SK-N-SH (cell line): Measurements from ENCODE around the gene ZNF334. TPM values are rescaled to one million over a fixed set of nuclear protein-coding genes. Genes with fewer than 3 reads are reported as not detected.

Experiments used
- CTCF ChIA-PET: fragments of 300-600, 350-600 bp; formaldehyde crosslinking; extraction: SDS; loops from one replicate; lab custom pipeline; 2021; lab: Yijun Ruan, JAX
- POLR2A ChIA-PET: fragments of 350-600 bp; sonication (Branson Sonifier 250); formaldehyde crosslinking; extraction: SDS; loops from one replicate; lab custom pipeline; 2020; ENCODE audit warnings: antibody characterized with exemption, inconsistent platforms; lab: Yijun Ruan, JAX
- DNase-seq: peaks from one replicate; pipeline ENCODE4 v3.0.0; 2012
- H2AFZ ChIP-seq: fragments of 200-600 bp; sonication (generic); 2 replicates; pipeline ENCODE4 v1.8.1; 2016; ENCODE audit warnings: antibody characterized with exemption, mild to moderate bottlenecking, low read depth
- H3F3A ChIP-seq: fragments of 200-600 bp; sonication (generic); replicated peaks from 2 replicates; pipeline ENCODE3; 2016; ENCODE audit warnings: antibody characterized with exemption, mild to moderate bottlenecking; ENCODE audit not compliant: insufficient read depth
- H3K27ac ChIP-seq, 2 experiments: fragments of 200-500 bp in 1 of 2; fragments of 200-600 bp in 1 of 2; sonication (Bioruptor generic) in 1 of 2; sonication (generic), shearing (Covaris generic) in 1 of 2; 2 replicates each; pipeline versions ENCODE4 v1.5.1 to v1.6.1; 2014 to 2016; ENCODE audit warnings: low read depth in 2 of 2, inconsistent platforms in 1 of 2, low read length in 1 of 2, mild to moderate bottlenecking in 1 of 2, mixed read lengths in 1 of 2
- H3K27me3 ChIP-seq: fragments of 200-600 bp; sonication (generic), shearing (Covaris generic); 2 replicates; pipeline ENCODE4 v1.6.1; 2016; ENCODE audit warnings: mixed run types; ENCODE audit not compliant: insufficient read depth
- H3K36me3 ChIP-seq, 2 experiments: fragments of 200-500 bp in 1 of 2; fragments of 200-600 bp in 1 of 2; sonication (Bioruptor generic) in 1 of 2; sonication (generic) in 1 of 2; replicated peaks in 1 of 2; 2 replicates each; pipeline versions ENCODE3 to v1.5.1; 2014 to 2016; ENCODE audit warnings: low read length in 1 of 2, mild to moderate bottlenecking in 1 of 2; ENCODE audit not compliant: insufficient read depth in 2 of 2, control insufficient read depth in 1 of 2
- H3K4me1 ChIP-seq, 2 experiments: fragments of 200-500 bp in 1 of 2; fragments of 200-600 bp in 1 of 2; sonication (Bioruptor generic) in 1 of 2; sonication (generic), shearing (Covaris generic) in 1 of 2; 2 replicates each; pipeline versions ENCODE4 v1.5.1 to v1.6.1; 2014 to 2016; ENCODE audit warnings: low read depth in 1 of 2, low read length in 1 of 2, mixed run types in 1 of 2; ENCODE audit not compliant: insufficient read depth in 2 of 2, control insufficient read depth in 1 of 2
- H3K4me2 ChIP-seq: fragments of 200-600 bp; sonication (generic), shearing (Covaris generic); 2 replicates; pipeline ENCODE4 v1.6.1; 2017; ENCODE audit warnings: mixed run types
- H3K4me3 ChIP-seq, 2 experiments: fragments of 200-500 bp in 1 of 2; fragments of 200-600 bp in 1 of 2; sonication (Bioruptor generic) in 1 of 2; sonication (generic), shearing (Covaris generic) in 1 of 2; 2 replicates each; pipeline versions ENCODE4 v1.5.1 to v1.8.1; 2014 to 2016; ENCODE audit warnings: low read depth in 2 of 2, inconsistent platforms in 1 of 2, low read length in 1 of 2, mild to moderate bottlenecking in 1 of 2, mixed read lengths in 1 of 2, moderate library complexity in 1 of 2
- H3K79me2 ChIP-seq: fragments of 200-600 bp; sonication (generic); 2 replicates; pipeline ENCODE4 v1.8.1; 2017; ENCODE audit warnings: mild to moderate bottlenecking; ENCODE audit not compliant: insufficient read depth
- H3K9ac ChIP-seq: fragments of 200-600 bp; sonication (generic); 2 replicates; pipeline ENCODE4 v1.6.1; 2017; ENCODE audit warnings: mixed run types
- H3K9me2 ChIP-seq: fragments of 200-600 bp; sonication (generic); 2 replicates; pipeline ENCODE4 v1.6.1; 2017; ENCODE audit warnings: mixed run types
- H3K9me3 ChIP-seq: fragments of 200-600 bp; sonication (generic); 2 replicates; pipeline ENCODE4 v1.6.1; 2017; ENCODE audit warnings: mixed run types, mild to moderate bottlenecking, moderate library complexity
- H4K20me1 ChIP-seq: fragments of 200-600 bp; sonication (generic); 2 replicates; pipeline ENCODE4 v1.6.1; 2017; ENCODE audit warnings: mild to moderate bottlenecking, mixed run types; ENCODE audit not compliant: insufficient read depth
- CHD2 ChIP-seq: fragments of 150-350 bp; IDR thresholded peaks from 2 replicates; pipeline ENCODE4 v1.6.1; 2018; ENCODE audit warnings: low read length; ENCODE audit not compliant: partially characterized antibody
- CTCF ChIP-seq: fragments of 200-600 bp; sonication (generic); IDR thresholded peaks from 2 replicates; pipeline ENCODE4 v1.6.1; 2017; ENCODE audit warnings: antibody characterized with exemption, mild to moderate bottlenecking, moderate library complexity
- EZH2phosphoT487 ChIP-seq: fragments of 200-600 bp; sonication (generic); IDR thresholded peaks from 2 replicates; pipeline ENCODE4 v1.6.1; 2017; ENCODE audit warnings: low read depth, mixed run types, mild to moderate bottlenecking, antibody characterized with exemption, moderate library complexity, borderline replicate concordance
- FOXM1 ChIP-seq: IDR thresholded peaks from 2 replicates; pipeline ENCODE4 v1.4.0; 2012; ENCODE audit warnings: low read depth, mild to moderate bottlenecking
- GABPA ChIP-seq: IDR thresholded peaks from 2 replicates; pipeline ENCODE4 v1.4.0; 2012; ENCODE audit warnings: low read depth, mild to moderate bottlenecking
- GATA2 ChIP-seq: sonication (generic); formaldehyde crosslinking; IDR thresholded peaks from 2 replicates; pipeline ENCODE4 v1.5.0; 2020; ENCODE audit warnings: mild to moderate bottlenecking, missing genetic modification reagents
- IRF3 ChIP-seq: fragments of 150-350 bp; IDR thresholded peaks from 2 replicates; pipeline ENCODE4 v1.6.1; 2016; ENCODE audit warnings: mild to moderate bottlenecking, low read depth, low read length
- MAX ChIP-seq: IDR thresholded peaks from 2 replicates; pipeline ENCODE4 v1.4.0; 2012; ENCODE audit warnings: low read depth
- MXI1 ChIP-seq: IDR thresholded peaks from 2 replicates; pipeline ENCODE4 v1.6.1; 2012; ENCODE audit warnings: mild to moderate bottlenecking, low read depth, low read length, improper control_type of control experiment
- NFIC ChIP-seq: IDR thresholded peaks from 2 replicates; pipeline ENCODE4 v1.4.0; 2012; ENCODE audit warnings: borderline replicate concordance
- NRF1 ChIP-seq: IDR thresholded peaks from 2 replicates; pipeline ENCODE4 v1.6.1; 2012; ENCODE audit warnings: low read depth, mild to moderate bottlenecking, low read length
- RAD21 ChIP-seq: IDR thresholded peaks from 2 replicates; pipeline ENCODE4 v1.6.1; 2012; ENCODE audit warnings: mild to moderate bottlenecking, low read length
- RFX5 ChIP-seq: IDR thresholded peaks from 2 replicates; pipeline ENCODE4 v1.6.1; 2012; ENCODE audit warnings: mild to moderate bottlenecking, improper control_type of control experiment, low read length
- TAF1 ChIP-seq: IDR thresholded peaks from 2 replicates; pipeline ENCODE4 v1.6.1; 2012; ENCODE audit warnings: low read depth, mild to moderate bottlenecking, low read length, moderate library complexity, borderline replicate concordance
- TCF12 ChIP-seq: IDR thresholded peaks from 2 replicates; pipeline ENCODE4 v1.4.0; 2012
- TEAD4 ChIP-seq: IDR thresholded peaks from 2 replicates; pipeline ENCODE4 v1.4.0; 2012; ENCODE audit warnings: mild to moderate bottlenecking, borderline replicate concordance; ENCODE audit not compliant: insufficient read depth
- USF1 ChIP-seq: IDR thresholded peaks from 2 replicates; pipeline ENCODE4 v1.4.0; 2012; ENCODE audit warnings: low read depth, borderline replicate concordance
- WGBS: methylation state at CpG from one replicate; pipeline ENCODE4 v1.1.6; 2017; ENCODE audit warnings: low lambda C conversion rate; 5-methylcytosine and 5-hydroxymethylcytosine counted together
- polyA plus RNA-seq, 3 experiments: library from polyadenylated mRNA; depleted of rRNA; stranded (reverse); fragments of >200 nt; gene quantifications; 2 replicates each; pipeline ENCODE4 v1.2.3, GENCODE V29; 2012

ZNF334 gene
- polyA plus RNA-seq, 1 of the 3 experiments (the other 2 are of a cell fraction): 4.5 TPM

GRCh38 chr20:46507760-46508407, 5.5 kb downstream of the ZNF334 start:
- no peak overlapping the region for H3K4me3 ChIP-seq
- peaks cover 7 to 21% of the 10 kb centered on the region in 2 experiments for H3K36me3 ChIP-seq
- H3K9me3 ChIP-seq: no peaks in the 10 kb centered on the region
- WGBS: 63% methylated on average over 4 of the region's 4 CpGs
- no peak overlapping the region for H2AFZ ChIP-seq
- H3K9me2 ChIP-seq: no peaks in the 10 kb centered on the region
- CTCF ChIA-PET: no interaction called here
- TF ChIP-seq GATA2 (CRISPR knock-in tag): no peak
- no peak for TF ChIP-seq TEAD4
- TF ChIP-seq TCF12: no peak
- POLR2A ChIA-PET: no interaction called here
- H3K4me1 ChIP-seq: peaks cover 0 to 2% of the 10 kb centered on the region in 2 experiments; a peak in 1 of 4 replicates
- no peaks in the 10 kb centered on the region for H4K20me1 ChIP-seq
- no peak for DNase-seq
- H3K27ac ChIP-seq: no peak overlapping the region
- no peaks in the 10 kb centered on the region for H3K79me2 ChIP-seq
- no peak overlapping the region for H3K4me2 ChIP-seq
- no peaks in the 10 kb centered on the region for H3K27me3 ChIP-seq
- H3K9ac ChIP-seq: no peak overlapping the region
- no peaks in the 10 kb centered on the region for H3F3A ChIP-seq

GRCh38 chr20:46505506-46505905, 7.9 kb downstream of the ZNF334 start:
- POLR2A ChIA-PET: interaction anchor here (1.0 kb wide), 1 partner anchor 8 kb away, joined by 4 read pairs; the partner anchor contains the start of gene ZNF334
- H3K9ac ChIP-seq: no peak overlapping the region
- DNase-seq: no peak
- peaks cover 2% of the 10 kb centered on the region; the same call in 1 of the 2 replicates for H3K9me3 ChIP-seq
- H3K4me3 ChIP-seq: no peak overlapping the region; a peak in 1 of 4 replicates
- no peak overlapping the region for H3K4me2 ChIP-seq
- CTCF ChIA-PET: no interaction called here
- WGBS: 66% methylated on average over 3 of the region's 3 CpGs
- H3K79me2 ChIP-seq: no peaks in the 10 kb centered on the region
- TF ChIP-seq MAX: no peak
- no peaks in the 10 kb centered on the region for H3F3A ChIP-seq
- H4K20me1 ChIP-seq: no peaks in the 10 kb centered on the region
- H3K4me1 ChIP-seq: no peaks in the 10 kb centered on the region
- H3K9me2 ChIP-seq: no peaks in the 10 kb centered on the region
- no peaks in the 10 kb centered on the region for H3K27me3 ChIP-seq
- no peak overlapping the region for H2AFZ ChIP-seq
- H3K27ac ChIP-seq: no peak overlapping the region
- peaks cover 7 to 19% of the 10 kb centered on the region in 2 experiments for H3K36me3 ChIP-seq

- H3F3A ChIP-seq: no peaks in the 10 kb centered on the region
- no peak overlapping the region for H3K4me3 ChIP-seq
- no peak overlapping the region for H2AFZ ChIP-seq
- H3K4me1 ChIP-seq: no peaks in the 10 kb centered on the region; a peak in 1 of 4 replicates
- H3K9me3 ChIP-seq: peaks cover 8% of the 10 kb centered on the region; the same call in 1 of the 2 replicates
- H3K36me3 ChIP-seq: peaks cover 7 to 19% of the 10 kb centered on the region in 2 experiments
- no peaks in the 10 kb centered on the region for H3K79me2 ChIP-seq
- TF ChIP-seq IRF3 (no peak), EZH2phosphoT487 (no peak), MXI1 (no peak), CTCF (no peak), RAD21 (no peak), CHD2 (no peak), NFIC (no peak), USF1 (no peak), TAF1 (no peak), RFX5 (no peak), GABPA (no peak), NRF1 (no peak), FOXM1 (no peak)
- no peaks in the 10 kb centered on the region for H3K9me2 ChIP-seq
- ChIA-PET POLR2A (no interaction called here), CTCF (no interaction called here)
- no peak overlapping the region for H3K9ac ChIP-seq
- no peak overlapping the region for H3K27ac ChIP-seq
- no peak overlapping the region for H3K4me2 ChIP-seq
- no peak for DNase-seq
- H4K20me1 ChIP-seq: no peaks in the 10 kb centered on the region
- no peaks in the 10 kb centered on the region for H3K27me3 ChIP-seq
- WGBS: 67% methylated on average over 6 of the region's 6 CpGs
These were observed 11.4 kb downstream of the ZNF334 start for GRCh38 chr20:46501961-46502360.
